Stomach smooth muscle (tissue), 2 donors: ENCODE measurements around the gene RANBP10.
A peak's percentile ranks its signal among the peaks of the same experiment; 100 is the strongest.
"Not testable (repeated sequence)": the region's sequence is repeated elsewhere in the genome, so short reads cannot be mapped to it uniquely, and the experiment has no call there.

Experiments
- H3K27ac ChIP-seq: one replicate; pipeline ENCODE4 v1.7.0; 2013; ENCODE audit warnings: mild to moderate bottlenecking, low read length, inconsistent platforms
- H3K27me3 ChIP-seq, 2 donors: one replicate each; pipeline ENCODE4 v1.7.0; 2013; ENCODE audit warnings: low read length in 2 of 2; ENCODE audit not compliant: insufficient read depth in 2 of 2, control insufficient read depth in 1 of 2
- H3K36me3 ChIP-seq, 2 donors: one replicate each; pipeline ENCODE4 v1.7.0; 2013; ENCODE audit warnings: low read length in 2 of 2; ENCODE audit not compliant: control insufficient read depth in 2 of 2, insufficient read depth in 2 of 2
- H3K4me1 ChIP-seq: one replicate; pipeline ENCODE4 v1.7.0; 2013; ENCODE audit warnings: low read length; ENCODE audit not compliant: control insufficient read depth, insufficient read depth
- H3K4me3 ChIP-seq, 2 donors: one replicate each; pipeline ENCODE4 v1.7.0; 2013; ENCODE audit warnings: low read length in 2 of 2
- H3K9ac ChIP-seq, 2 donors: one replicate each; pipeline ENCODE4 v1.7.0; 2013; ENCODE audit warnings: low read length in 2 of 2, mild to moderate bottlenecking in 1 of 2
- H3K9me3 ChIP-seq, 2 donors: one replicate each; pipeline ENCODE4 v1.7.0; 2013; ENCODE audit warnings: low read length in 2 of 2; ENCODE audit not compliant: control insufficient read depth in 2 of 2
- donor health status: healthy.
- donor health status: Pancreatic carcinoma.

Gene RANBP10

DNA sequence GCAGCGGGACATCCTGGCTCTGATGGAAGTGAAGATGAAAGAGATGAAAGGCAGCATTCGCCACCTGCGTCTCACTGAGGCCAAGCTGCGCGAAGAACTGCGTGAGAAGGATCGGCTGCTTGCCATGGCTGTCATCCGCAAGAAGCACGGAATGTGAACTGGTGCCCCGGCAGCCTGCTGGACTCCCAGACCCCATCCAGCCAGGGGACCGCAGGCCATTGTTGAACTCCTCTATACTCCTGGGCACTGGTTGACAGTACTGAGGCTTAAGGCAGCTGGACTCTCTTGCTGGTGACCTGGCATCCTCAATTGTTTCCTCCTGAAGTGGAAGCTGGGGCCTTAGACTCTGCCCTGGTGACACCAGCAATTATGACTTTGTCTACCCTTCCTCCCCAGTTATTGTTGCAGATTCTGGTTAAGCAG lies 37.0 kb upstream of the RANBP10 start:
- peaks cover 60% of the 10 kb centered on the region for H3K4me1 ChIP-seq
- H3K36me3 ChIP-seq, result no peaks in the 10 kb centered on the region
- H3K27ac ChIP-seq, result peak overlapping the region; percentile 93
- H3K9me3 ChIP-seq, result no peaks in the 10 kb centered on the region
- H3K9ac ChIP-seq, result peak overlapping the region; percentile 83
- H3K27me3 ChIP-seq, result no peaks in the 10 kb centered on the region
- peak overlapping the region; percentile 81 to 96 for H3K4me3 ChIP-seq

DNA sequence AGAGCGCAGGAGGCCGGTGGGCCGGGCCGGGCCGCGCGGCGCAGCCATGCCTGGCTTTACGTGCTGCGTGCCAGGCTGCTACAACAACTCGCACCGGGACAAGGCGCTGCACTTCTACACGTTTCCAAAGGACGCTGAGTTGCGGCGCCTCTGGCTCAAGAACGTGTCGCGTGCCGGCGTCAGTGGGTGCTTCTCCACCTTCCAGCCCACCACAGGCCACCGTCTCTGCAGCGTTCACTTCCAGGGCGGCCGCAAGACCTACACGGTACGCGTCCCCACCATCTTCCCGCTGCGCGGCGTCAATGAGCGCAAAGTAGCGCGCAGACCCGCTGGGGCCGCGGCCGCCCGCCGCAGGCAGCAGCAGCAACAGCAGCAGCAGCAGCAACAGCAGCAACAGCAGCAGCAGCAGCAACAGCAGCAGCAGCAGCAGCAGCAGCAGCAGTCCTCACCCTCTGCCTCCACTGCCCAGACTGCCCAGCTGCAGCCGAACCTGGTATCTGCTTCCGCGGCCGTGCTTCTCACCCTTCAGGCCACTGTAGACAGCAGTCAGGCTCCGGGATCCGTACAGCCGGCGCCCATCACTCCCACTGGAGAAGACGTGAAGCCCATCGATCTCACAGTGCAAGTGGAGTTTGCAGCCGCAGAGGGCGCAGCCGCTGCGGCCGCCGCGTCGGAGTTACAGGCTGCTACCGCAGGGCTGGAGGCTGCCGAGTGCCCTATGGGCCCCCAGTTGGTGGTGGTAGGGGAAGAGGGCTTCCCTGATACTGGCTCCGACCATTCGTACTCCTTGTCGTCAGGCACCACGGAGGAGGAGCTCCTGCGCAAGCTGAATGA lies 36.4 kb upstream of the RANBP10 start:
- Histone ChIP-seq H3K36me3 (no peaks in the 10 kb centered on the region), H3K27me3 (no peaks in the 10 kb centered on the region), H3K27ac (peak overlapping the region; percentile 93), H3K4me1 (peaks cover 54% of the 10 kb centered on the region), H3K9me3 (no peaks in the 10 kb centered on the region), H3K4me3 (peak overlapping the region; percentile 81 to 96), H3K9ac (peak overlapping the region; percentile 83 to 95)

DNA sequence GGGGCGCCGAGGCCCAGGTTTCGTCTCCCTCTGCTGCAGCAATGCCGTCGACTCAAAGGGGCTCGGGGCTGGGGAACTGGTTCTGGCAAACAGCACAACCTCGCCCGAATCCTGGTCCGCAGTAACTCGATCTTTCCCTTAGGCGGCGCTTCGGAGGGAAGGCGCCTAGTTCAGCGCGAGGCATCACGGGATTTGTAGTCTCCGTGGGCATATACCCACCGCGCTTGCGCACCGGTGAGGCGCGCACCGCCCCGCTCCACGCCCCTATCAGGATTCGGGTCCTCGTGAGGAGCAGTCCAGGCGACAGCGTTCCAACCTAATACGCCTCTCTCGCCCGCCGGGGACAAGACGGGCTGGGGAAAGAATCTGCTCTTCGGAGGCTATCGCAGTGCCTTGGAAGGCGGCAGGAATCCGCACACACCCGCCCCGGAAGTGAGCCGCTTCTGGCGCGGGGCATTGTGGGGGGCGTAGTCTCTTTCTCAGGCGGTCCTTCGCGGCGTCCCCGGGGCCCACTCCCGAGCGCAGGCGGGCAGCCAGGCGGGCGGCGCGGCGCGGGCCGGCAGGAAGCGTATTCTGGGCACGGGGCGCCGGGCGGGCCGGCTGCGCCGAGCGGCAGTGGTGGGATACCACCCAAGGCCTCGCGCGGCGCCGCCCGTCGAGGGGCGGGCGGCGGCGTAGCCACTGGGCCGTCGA lies 35.6 kb upstream of the RANBP10 start, which contains the start of gene THAP11:
THAP11 (plus strand) TSS at position 505 of the 693 bp plus-strand sequence. CDS start 235 bp downstream, outside the sequence.
- Histone ChIP-seq H3K4me1 (peaks cover 48% of the 10 kb centered on the region), H3K27ac (peak within 1 kb of the TSS; percentile 93), H3K27me3 (no peaks in the 10 kb centered on the region), H3K36me3 (no peaks in the 10 kb centered on the region), H3K9me3 (no peaks in the 10 kb centered on the region), H3K4me3 (peak within 1 kb of the TSS; percentile 81 to 96), H3K9ac (peak within 1 kb of the TSS; percentile 83 to 95)

DNA sequence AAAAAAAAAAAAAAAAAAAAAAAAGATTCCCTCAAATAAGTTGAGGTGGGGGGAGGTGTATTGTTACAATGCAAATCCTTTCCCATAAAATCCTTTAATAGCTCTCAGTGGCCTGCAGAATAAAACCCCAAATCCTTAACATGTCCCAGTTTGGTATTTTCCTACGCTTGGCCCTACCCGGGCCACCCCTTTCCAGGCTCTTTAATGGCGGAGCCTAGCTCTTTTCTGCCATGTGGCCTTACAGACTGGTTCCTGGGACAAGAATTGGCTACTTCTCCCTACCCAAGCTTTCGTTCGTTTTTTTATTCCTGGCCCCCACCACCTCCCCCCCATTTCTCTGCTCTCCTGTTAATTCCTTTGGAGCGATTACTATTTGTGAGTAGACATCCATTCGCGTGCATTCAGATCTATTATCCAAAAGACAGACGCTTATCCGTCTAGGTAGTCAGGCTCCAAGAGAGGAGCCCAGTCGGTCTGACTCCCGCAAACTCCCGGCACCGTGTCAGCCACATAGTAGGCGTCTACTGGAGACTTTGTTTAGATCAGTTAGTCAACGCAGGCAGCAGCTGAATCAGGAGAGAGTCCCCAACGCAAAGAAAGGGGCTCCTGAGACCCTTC lies 34.9 kb upstream of the RANBP10 start:
- no peaks in the 10 kb centered on the region for H3K9me3 ChIP-seq

DNA sequence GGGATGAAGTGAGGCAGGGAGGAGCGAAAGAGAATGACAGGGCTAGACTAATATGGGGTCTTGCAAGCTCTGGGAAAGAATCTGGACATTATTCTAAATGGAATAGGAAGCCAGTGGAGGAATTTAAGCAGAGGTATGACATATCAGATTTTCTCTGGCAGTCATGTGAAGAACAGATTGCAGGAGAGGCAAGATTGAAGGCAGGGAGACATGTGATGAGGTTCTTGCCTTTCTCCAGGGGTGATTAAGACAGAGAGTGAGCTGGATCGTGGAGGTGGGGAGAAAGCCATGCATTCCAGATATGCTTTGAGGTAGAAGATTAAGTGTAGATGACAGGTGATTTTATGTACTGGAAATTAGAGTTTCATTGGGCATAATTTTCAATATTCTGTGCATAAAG lies 31.5 kb upstream of the RANBP10 start:
- no peak overlapping the region for H3K9ac ChIP-seq
- H3K36me3 ChIP-seq, result no peaks in the 10 kb centered on the region
- H3K4me1 ChIP-seq, result peaks cover 23% of the 10 kb centered on the region
- H3K4me3 ChIP-seq, result no peak overlapping the region
- H3K27ac ChIP-seq, result no peak overlapping the region
- H3K9me3 ChIP-seq, result no peaks in the 10 kb centered on the region
- H3K27me3 ChIP-seq, result no peaks in the 10 kb centered on the region

More for the DNA sequence above, 34.9 kb upstream of the RANBP10 start:
- Histone ChIP-seq H3K27ac (peak overlapping the region; percentile 93), H3K4me3 (peak overlapping the region; percentile 81 to 96), H3K4me1 (peaks cover 47% of the 10 kb centered on the region), H3K36me3 (no peaks in the 10 kb centered on the region), H3K9ac (peak overlapping the region; percentile 83 to 95), H3K27me3 (no peaks in the 10 kb centered on the region)

DNA sequence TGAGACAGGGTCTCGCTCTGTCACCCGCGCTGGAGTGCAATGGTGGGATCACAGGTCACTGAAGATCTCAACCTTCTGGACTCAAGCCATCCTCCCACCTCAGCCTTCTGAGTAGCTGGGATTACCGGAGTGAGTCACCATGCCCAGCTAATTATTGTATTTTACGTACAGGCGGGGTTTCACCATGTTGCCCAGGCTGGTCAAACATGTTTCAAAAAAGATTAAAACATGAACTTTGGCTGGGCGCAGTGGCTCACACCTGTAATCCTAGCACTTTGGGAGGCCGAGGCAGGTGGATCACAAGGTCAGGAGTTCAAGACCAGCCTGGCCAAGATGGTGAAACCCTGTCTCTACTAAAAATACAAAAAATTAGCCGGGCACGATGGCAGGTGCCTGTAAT lies 30.8 kb upstream of the RANBP10 start:
- H3K9ac ChIP-seq, H3K36me3 ChIP-seq, H3K27ac ChIP-seq, H3K27me3 ChIP-seq, H3K9me3 ChIP-seq, H3K4me3 ChIP-seq: not testable (repeated sequence)
- peaks cover 25% of the 10 kb centered on the region for H3K4me1 ChIP-seq

DNA sequence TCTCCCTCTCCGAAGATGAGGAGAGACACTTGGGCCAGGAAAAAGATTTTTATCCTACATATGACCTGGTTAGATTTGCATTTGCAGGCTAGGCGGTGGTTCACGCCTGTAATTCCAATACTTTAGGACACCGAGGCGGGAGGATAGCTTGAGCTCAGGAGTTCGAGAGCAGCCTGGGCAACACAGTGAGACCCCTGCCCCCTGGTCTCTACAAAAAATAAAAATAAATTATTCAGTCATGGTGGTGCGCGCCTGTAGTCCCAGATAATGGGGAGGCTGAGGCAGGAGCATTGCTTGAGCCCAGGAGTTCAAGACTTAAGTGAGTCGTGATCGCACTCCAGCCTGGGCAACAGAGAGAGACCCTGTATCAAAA lies 27.9 kb upstream of the RANBP10 start:
- peak overlapping the region; percentile 1 for H3K27ac ChIP-seq
- H3K9ac ChIP-seq, result peak overlapping the region; percentile 90 to 94
- H3K4me3 ChIP-seq, result peak overlapping the region; percentile 86 to 88

DNA sequence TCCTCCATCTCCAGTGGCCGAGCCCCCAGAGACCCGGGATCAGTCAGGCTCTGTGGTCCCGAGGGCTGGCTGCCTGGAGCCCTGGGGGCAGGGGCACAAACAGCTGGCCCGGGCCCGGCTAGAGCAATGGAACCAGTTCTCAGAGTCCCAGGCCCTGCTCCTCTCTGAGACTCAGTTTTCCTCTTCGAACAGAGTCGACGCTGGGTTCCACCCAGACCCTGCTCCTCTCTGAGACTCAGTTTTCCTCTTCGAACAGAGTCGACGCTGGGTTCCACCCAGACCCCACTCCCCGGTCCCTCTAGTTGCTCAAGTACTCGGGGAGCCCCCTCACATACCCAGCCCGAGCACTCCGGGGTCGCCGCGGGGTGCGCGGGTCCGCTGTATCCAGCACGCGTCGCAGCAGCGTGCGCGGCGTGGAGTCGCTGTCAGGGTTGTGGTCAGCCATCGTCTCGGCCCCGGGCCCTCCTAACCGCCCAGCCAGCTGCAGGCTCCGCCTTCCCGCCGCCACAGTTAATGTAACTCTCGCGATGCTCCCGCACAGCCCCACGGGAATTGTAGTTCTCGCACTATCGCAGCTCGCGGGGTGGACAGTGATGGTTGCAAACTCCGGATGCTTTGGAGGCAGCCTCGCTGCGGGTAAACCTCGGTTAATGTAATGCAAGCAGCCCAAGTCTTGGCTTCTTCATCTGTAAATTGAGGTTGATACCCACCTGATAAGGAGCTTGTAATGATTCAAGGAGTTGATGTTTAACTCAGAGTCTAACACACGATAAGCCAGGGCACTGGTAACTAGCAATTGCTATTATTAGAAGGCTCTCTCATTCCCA lies 27.3 kb upstream of the RANBP10 start:
- H3K4me1 ChIP-seq, result peaks cover 19% of the 10 kb centered on the region
- peaks cover 23 to 35% of the 10 kb centered on the region in 2 donors for H3K36me3 ChIP-seq
- H3K9me3 ChIP-seq, result no peaks in the 10 kb centered on the region
- H3K27me3 ChIP-seq, result no peaks in the 10 kb centered on the region
- H3K9ac ChIP-seq, result peak overlapping the region; percentile 90 to 94
- H3K27ac ChIP-seq, result peak overlapping the region; percentile 1
- H3K4me3 ChIP-seq, result peak overlapping the region; percentile 86 to 88

More for the DNA sequence above, 27.9 kb upstream of the RANBP10 start:
- Histone ChIP-seq H3K27me3 (no peaks in the 10 kb centered on the region), H3K9me3 (no peaks in the 10 kb centered on the region), H3K36me3 (peaks cover 20 to 29% of the 10 kb centered on the region in 2 donors), H3K4me1 (peaks cover 19% of the 10 kb centered on the region)

DNA sequence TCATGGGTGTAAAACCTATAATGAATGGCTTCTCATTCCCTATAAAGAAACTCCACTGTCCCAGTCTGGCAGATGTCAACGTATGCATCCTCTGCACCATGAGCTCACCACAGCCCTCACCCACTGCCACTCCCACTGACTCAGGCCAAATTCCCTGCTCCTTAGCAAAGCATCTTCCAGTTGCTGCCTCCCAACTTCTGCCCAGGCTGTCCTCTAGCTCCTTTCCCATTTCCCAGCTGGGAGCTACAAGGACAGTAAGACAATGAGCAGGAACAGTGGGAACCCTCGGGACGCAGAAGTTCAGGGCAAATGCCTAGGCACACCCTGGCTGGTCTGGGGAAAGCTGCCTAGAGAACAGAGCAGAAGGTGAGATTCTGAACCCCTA lies 26.7 kb upstream of the RANBP10 start:
- H3K4me1 ChIP-seq, result peaks cover 19% of the 10 kb centered on the region
- no peaks in the 10 kb centered on the region for H3K27me3 ChIP-seq
- H3K9ac ChIP-seq, result peak overlapping the region; percentile 90 to 94
- H3K36me3 ChIP-seq, result peaks cover 23 to 38% of the 10 kb centered on the region in 2 donors
- peak overlapping the region; percentile 86 to 88 for H3K4me3 ChIP-seq
- no peaks in the 10 kb centered on the region for H3K9me3 ChIP-seq
- H3K27ac ChIP-seq, result peak overlapping the region; percentile 1

DNA sequence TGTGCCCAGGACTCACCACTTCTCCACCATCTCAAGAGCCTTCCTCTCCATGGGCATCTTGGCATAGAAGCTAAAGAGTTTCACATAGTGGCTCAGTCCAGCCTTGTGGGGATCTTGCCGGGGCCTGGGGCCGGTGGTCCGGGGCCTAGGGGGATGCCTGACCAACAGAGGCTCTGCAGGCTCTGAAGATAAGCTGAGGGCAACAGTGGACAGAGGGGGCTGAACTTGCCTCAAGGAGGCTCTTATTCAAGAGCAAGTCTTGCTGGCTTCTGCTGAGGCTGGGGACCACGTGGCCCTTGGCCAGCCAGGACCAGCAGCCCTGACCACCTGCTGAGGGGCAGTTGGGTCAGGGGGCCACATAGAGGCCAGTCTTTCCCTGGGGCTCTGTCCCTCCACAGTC lies 22.3 kb upstream of the RANBP10 start:
- Histone ChIP-seq H3K27me3 (no peaks in the 10 kb centered on the region), H3K9ac (no peak overlapping the region), H3K36me3 (peaks cover 28 to 47% of the 10 kb centered on the region in 2 donors)

More for the DNA sequence above, 22.3 kb upstream of the RANBP10 start:
- no peaks in the 10 kb centered on the region for H3K9me3 ChIP-seq
- peaks cover 13% of the 10 kb centered on the region for H3K4me1 ChIP-seq
- H3K27ac ChIP-seq, result no peak overlapping the region
- H3K4me3 ChIP-seq, result no peak overlapping the region
